GM18867 (cell line): ENCODE data around the gene MOB1B.

Source experiments
- ATAC-seq: cut with Tn5 transposase; IDR thresholded peaks from one replicate; pipeline ENCODE4 v1.9.1; 2021; ENCODE audit warnings: mild to moderate bottlenecking, moderate library complexity; ENCODE audit not compliant: unreplicated experiment

MOB1B gene

DNA sequence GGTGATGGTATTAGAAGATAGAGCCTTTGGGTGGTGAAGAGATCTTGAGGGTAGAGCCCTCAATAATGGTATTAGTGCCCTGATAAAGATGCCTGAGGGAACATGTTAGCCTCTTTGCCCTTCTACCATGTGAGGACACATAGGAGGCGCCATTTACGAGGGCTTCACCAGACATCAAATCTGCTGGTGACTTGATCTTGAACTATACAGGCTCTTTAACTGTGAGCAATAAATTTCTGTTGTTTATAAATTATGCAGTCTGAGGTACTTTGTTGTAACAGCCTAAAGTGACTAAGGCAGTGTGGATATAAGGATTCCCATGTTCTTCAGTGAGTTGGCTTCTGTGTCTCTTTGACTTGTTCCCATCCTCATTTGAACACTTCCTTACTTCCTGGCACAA is 11.8 kb downstream of the MOB1B start:
- no peak for ATAC-seq

DNA sequence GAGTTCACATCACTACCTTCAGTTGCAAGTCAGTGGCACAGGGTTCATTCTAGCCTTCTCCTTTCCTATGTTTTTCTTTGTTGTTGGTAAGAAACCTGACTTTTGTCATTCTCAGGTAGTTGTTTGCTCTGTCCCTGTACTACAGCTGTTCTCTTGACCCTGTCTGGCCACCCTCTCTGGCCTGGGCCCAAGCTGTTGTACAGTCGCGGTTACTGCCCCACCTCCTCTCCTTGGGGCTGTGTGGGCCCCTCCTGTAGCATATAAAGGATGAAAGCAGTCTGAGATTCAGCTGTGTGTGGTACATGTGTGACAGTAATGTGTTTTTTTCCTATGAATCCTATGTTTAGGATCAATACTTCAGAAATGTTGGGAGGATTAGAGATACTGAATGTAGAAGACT is 12.5 kb downstream of the MOB1B start:
- no peak for ATAC-seq

DNA sequence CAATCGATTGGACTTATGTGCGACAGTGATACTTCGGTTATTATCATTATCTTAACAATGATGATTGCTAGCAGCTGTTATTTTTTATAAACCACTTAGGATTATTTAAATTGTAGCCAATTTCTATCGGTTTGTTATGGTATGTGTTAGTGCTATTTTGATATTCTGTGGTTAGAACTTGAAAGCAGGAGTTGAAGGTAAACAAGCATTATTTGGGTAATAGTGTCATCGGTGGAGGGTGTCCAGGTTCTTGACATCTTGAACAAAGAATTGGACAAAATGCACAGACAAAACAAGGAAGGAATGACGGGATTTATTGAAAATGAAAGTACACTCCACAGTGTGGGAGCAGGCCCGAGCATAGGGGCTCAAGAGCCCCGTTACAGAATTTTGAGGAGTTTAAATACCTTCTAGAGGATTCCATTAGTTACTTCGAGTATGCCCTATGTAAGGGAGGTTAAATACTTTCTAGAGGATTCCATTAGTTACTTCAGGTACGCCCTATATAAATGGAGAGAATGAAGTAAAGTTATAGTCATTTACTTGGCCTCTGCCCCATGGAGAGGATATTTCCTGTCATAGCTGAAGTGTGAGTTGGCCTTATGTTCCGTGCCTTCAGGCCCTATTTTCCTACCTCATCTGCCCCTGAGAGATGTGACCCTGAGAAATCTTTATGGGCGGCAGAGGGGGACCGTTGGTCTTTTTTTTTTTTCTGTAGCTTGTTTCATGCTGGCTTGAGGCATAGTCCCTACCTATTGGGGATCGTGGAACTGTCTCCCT is 13.1 kb downstream of the MOB1B start:
- ATAC-seq, result no peak

DNA sequence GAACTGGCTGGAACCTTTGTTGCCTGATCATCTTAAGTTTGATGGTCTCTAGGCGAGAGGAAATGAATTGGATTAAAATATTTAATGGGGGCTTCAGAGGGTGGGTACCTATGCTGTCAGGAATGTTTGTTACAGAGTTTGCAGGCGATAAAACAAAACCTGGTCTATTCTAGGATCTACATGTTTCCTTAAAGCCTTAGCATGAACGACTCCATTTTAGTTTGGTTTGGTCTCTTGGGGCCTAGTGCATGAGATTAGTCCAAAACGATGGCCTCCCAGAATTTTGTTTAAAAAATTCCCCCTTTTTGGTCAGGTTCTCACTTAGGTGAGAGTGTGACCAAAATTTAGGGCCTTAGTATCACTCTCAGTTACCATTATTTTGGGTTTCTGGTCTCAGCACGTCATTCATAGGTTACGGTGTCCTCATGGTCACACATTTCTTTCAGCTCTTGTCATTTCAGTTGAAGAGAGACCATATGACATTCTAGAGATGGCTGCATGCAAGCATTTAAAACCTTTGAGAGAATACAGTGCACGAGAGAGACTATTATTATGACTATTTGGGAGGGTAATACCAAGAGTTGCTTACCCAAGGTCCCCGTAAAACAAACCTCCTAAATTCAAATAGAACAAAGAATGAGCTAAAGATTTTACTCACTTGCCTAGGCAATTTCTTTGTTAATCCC is 13.8 kb downstream of the MOB1B start:
- no peak for ATAC-seq

DNA sequence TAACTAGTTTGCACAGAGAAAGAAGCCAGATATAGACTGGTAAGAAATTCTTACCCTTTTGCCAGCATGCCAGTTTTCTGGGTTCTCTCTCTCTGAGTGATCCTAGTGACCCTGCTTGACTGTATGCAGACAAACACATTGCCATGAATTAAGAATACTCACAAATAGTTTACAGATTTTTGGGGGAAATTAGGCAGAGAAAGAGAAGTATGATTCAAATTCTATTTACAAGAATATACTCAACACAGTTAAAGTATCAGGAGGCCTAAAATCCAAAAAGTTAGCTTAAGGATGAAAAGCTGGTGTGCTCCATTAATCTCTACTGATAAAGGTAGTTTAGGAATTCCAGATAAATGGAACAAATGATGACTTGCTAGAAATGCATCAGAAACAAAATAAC is 18.4 kb downstream of the MOB1B start:
- ATAC-seq, result no peak

DNA sequence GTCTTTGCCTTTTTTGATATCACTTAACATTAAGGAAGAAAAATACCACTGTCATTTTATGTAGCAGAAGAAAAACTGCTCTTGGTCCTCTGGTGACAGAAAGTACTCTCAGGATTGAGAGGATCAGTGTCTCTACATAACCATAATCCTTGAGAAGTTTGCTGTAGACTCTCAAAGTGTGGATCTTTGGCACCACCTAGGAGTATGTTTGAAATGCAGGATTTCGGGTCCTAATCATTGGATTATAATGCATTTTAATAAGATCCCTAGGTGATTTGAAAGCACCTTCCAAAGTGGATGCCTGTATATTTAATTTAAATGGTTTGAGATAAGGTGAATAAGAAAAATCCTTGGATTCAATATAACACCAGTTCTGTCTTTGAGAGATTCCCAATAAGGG is 23.2 kb downstream of the MOB1B start:
- ATAC-seq, result no peak

DNA sequence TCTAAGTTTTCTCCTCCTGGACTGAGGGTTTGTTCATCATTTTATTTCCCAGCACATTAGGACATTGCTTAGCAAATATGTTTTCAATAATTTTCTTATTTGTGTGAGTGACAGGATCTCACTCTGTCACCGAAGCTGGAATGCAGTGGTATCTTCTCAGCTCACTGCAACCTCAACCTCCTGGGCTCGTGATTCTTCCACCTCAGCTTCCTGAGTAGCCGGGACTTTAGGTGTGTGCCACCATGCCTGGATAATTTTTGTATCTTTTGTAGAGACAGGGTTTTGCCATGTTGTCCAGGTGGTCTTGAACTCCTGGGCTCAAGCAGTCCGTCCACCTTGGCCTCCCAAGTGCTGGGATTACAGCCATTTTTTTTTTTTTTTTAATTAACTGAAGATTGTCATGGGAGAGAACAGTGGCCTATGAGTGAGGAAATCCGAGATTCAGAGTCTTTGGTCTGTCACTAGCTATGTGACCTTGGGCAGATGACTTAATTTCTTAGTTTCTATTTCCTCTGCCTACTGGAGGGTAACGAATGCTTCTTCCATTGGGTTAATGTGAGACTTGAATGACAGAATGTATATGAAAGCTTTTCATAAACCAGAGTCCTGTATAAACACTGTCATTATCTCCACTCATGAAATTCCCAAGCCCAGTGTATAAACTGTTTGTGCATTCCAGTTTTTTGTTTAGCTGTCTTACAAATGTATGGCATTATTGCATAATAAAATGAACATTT is 23.9 kb downstream of the MOB1B start:
- ATAC-seq, result peak; percentile 97

DNA sequence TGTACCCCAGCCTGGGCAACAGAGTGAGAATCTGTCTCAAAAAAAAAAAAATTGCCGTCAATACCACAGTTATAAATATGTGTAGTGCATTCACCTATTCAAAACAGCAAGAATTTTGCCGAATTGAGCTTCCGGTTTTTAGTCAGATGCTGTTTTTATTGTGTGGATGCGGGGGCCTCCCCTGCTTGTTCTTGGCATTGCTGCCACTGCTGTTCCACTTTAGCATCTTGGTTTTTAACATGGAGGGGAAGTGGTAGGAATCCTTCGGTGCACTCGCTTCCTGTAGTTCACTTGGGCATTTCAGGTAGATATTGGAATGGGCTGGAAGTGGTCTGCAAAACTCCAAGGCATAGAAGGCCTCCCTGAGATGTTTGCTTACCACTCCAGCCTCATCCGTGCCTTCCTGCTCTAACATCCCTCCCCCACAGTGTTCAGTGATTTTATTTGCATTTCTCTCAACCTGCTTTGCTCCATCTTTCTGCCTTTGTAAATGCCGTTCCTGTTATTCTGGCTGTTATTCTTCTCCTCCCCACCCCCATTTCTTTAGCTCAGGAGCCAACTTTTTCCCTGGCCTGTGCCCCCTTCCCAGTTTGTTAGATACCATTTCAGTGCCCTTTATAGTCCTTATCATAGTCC is 25.5 kb downstream of the MOB1B start:
- ATAC-seq, result no peak

DNA sequence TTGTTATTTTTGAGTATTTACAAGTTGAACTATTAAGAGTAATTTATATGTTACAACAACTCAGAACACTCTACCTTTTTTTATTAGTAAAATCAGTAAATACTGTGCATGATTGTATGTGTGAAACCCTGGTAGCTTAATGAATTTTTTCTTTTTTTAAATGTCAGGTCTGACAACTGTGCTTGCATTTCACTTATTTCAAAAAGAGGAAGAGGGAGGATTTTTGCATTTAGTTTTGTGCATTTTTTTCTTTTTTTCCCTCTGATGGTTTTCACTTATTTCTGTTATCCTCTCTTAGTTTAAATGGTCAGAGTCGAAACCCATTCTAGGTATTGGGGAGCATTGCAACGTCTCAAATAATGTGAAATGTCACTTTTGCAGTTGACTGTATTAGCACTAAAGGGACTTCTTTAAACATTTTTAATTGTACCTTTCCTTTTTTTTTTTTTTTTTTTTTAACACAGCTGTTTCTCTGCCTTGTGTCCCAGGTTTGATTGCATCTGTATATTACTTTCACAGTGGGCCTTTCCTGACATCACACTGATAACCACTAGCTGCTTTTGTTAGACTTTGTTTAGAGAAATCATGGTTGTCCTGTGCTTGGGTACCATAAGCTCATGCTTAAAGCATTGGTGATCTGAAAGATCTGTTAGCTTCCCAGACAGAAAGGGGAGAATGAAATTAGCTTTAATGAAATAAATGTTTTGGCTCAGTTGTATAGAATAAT is 28.5 kb downstream of the MOB1B start:
- no peak for ATAC-seq

DNA sequence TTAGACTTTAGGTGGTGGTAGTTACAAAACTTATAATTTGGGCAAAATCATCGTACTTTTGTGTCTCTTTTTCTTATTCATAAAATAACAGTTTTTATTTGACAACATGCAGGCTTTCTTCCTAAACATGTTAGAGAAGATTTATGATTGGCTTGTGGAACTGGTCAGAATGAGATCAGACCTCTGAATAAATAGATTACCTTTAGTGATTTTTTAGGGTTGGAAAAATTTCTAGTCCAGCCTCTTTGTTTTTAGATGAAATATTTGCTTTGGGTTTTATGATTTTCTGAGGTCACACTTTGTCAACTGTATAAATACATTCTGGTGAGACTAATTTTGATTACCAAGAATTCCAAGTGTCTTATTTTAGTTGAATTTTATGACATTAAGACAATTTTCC is 29.2 kb downstream of the MOB1B start:
- no peak for ATAC-seq

DNA sequence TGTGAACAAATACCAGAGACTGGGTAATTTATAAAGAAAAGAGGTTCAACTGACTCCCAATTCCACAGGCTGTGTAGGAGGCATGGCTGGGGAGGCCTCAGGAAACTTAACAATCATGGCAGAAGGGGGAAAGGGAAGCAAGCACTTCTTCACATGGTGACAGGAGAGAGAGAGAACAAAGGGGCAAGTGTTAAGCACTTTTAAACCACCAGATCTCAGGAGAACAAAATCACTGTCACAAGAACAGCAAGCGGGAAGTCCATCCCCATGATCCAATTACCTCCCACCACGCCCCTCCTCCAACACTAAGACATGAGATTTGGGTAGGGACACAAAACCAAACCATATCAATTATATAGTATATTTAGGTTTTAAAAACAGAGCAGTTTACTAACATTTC is 30.8 kb downstream of the MOB1B start:
- no peak for ATAC-seq

DNA sequence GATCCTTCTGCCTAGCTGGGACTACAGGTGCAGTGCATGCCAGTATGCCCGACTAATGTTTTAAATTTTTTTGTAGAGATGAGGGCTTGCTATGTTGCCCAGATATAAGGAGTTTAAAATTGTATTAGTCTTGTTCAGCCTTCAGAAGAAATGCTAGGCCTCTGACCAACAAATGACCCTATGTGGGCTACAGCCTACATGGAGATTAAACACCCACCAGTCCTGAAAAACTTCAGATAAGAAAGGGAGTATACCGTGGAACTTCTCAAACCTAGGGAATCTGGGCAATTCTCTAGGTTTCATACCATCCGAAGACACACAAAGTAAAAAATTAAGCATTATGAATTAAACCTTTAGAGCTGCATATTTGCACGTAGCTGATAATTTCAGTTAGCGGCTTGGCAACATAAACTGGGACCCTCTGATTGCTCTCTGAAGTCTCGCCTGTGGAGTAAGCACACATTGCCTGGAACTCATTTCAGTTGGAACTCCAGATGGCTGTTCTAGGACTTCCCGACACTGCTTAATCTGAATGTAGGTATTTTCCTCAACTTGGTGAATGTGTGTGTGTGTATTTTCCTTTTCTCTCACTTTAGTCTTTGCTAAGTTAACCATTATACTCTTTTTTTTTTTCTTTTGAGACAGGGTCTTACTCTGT is 33.0 kb downstream of the MOB1B start:
- no peak for ATAC-seq

DNA sequence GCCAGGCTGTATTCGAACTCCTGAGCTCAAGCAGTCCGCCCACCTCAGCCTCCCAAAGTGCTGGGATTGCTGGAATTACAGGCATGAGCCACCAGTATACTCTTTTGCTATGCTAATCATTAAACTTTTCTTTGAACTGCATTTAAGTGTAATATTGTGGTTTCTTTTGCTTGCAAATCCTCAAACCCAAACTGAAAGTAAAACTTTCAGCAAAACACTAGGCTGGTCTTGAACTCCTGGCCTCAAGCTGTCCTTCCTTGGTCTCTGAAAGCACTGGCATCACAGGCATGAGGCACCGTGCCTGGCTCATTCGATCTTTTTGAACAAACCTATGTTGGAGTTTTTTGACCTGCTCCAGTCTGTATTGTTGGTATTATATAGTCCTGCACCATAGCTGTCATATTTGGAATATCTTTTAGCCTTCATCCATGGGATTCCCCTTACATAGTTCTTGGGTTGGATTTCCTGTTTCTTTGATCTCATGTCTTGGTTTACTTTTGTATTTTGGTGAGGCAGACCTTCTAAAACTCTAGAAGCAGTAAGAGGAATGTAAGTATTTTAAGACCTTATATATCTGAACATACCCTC is 34.1 kb downstream of the MOB1B start:
- no peak for ATAC-seq

DNA sequence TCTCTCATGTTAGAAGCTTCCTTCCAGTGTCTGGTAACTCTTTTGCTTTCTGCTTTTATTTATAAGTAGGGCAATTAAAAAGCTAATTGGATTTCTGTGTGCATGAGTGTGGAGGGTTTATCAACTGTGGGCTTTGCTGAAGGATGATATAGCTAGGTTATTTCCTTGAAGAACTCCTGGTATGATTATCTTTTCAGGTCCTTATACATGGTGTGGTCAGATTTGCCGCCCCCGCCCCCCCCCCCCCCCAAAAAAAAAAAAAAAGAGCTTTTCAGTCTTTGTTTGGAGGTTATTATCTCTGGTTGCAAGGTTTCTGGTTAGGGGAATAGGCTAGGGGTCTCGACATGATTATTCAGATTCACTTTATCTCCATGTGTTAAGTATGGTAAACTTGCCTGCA is 35.9 kb downstream of the MOB1B start:
- ATAC-seq, result no peak

DNA sequence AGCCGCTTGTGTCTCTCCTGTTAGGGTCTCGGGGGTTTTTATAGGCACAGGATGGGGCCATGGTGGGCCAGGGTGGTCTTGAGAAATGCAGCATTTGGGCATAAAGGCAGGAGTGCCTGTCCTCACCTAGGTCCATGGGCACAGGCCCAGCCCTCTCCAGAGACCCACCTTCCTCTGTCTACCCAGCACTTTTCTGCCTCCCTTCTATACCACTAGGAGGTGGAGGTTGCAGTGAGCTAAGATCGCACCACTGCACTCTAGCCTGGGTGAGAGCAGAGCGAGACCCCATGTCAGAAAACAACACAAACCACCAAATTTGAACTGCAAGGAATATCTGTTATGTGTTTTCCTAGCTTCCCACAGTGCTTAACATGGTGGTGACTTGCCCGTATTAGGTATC is 38.0 kb downstream of the MOB1B start:
- no peak for ATAC-seq

DNA sequence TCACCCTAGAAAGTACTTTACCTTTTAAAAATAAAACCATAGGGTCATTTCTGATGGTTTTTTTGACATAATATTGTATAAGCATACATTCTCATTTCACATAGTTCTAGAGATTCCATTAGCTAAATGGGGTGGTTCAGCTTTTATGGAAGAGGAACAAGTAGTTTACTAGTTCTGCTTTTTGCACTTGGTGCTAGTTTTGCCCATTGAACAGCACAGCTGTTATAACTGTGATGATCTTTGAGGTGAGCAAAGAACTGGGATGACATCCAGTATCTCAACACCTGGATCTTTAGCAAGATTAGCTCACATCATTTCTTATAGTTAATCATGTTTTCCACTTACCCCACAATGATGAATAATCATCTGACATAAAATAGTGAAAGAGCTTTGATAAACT is 40.9 kb downstream of the MOB1B start:
- peak; percentile 76 for ATAC-seq

DNA sequence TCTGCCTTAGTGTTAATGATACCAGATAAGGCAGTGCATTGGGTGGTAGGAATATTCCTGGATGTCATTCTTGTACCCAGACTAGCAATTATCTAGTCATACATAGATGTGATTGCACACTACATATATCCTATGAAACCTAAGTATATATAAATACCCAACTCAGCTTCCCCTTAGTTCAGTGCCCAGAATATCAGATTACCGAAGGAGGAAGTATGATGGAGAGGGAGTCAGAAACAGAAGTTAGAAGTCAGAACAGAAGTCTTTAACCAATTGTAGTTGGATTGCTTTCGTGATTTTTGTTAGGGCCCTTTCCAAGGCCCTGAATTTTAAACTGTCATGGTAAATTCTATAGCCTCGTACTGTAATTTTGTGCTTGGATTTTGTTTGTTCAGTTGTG is 42.9 kb downstream of the MOB1B start:
- ATAC-seq, result no peak

DNA sequence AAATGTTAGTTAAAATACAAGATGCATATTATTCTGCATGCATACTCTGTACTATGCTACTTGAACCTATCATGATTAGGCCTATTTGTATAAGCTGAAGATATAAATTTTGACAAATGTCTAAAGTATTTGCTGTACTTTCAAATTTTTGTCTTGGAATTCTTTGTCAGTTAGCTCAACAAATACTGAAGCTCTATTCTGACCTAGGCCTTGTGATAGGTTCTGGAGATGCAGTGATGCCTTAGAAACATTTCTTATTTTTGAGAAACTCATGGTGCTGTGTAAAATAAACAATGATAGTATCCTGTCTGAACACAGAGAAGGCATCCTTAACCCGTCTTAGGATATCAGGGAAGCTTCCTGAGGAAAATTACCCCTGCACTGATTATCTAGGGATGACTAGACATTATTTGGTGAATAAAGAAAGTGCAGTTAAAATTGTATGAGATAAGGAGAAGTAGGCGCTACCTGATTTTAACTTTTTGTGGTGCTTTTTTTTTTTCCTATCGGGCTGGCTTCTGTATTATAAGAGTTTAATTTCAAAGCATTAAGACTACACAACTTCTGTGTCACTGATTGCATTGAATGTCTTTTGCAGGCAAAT is 43.4 kb downstream of the MOB1B start:
- ATAC-seq, result no peak

DNA sequence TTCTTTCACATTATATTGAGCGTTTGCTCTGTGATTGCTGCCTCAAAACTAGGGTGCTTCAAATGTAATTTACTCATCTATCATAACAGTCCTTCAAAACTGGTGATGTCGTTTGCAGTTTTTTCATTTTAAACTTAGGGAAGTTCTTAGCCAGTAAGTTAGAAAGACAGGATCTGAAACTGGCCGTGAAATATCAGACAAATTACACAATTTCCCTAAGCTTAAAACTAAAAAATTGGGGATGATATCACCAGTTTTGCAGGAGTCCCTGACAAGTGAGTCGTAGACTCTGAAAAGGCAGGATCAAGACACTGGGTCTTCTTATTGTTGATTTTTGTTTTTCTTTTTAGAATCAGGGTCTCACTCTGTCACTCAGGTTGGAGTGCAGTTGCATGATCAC is 44.8 kb downstream of the MOB1B start:
- no peak for ATAC-seq
